Measurements from ENCODE around the gene DIS3. TPM values are rescaled to one million over a fixed set of nuclear protein-coding genes. Genes with fewer than 3 reads are reported as not detected.

DIS3 gene
- total and polyA plus RNA-seq, 2 of the 13 experiments (the other 11 are each of a cell fraction or from before 2014, with no cell fraction given) = 13.2 to 35.0 TPM

- TF ChIP-seq SYNCRIP (IDR thresholded peaks at IDR 0.05; ENCODE audit: insufficient read depth, low read depth, low read length) (no peak), ZNF547 (CRISPR knock-in tag; IDR thresholded peaks at IDR 0.05) (no peak), SATB2 (CRISPR knock-in tag; IDR thresholded peaks at IDR 0.05) (no peak), ATF1 (CRISPR knock-in tag; IDR thresholded peaks at IDR 0.05) (no peak), IKZF1 (IDR thresholded peaks at IDR 0.05) (no peak), TP53 (CRISPR knock-in tag; conservative IDR thresholded peaks at IDR 0.05) (no peak), CEBPB (IDR thresholded peaks at IDR 0.05; ENCODE audit: borderline replicate concordance, low read depth, low read length) (peak; percentile 78), RFX1 (IDR thresholded peaks at IDR 0.05) (no peak), ZNF24 (IDR thresholded peaks at IDR 0.05) (no peak), MAFF (IDR thresholded peaks at IDR 0.05; ENCODE audit: low read depth, low read length) (no peak), ZNF3 (CRISPR knock-in tag; IDR thresholded peaks at IDR 0.05) (peak; percentile 98), JUNB (CRISPR knock-in tag; IDR thresholded peaks at IDR 0.05; ENCODE audit: borderline replicate concordance) (no peak), ZNF550 (CRISPR knock-in tag; IDR thresholded peaks at IDR 0.05; ENCODE audit: borderline replicate concordance) (no peak), ZFP91 (CRISPR knock-in tag; IDR thresholded peaks at IDR 0.05; ENCODE audit: borderline replicate concordance) (no peak), XRCC5 (optimal IDR thresholded peaks at IDR 0.05; ENCODE audit: low read length) (no peak), NAIF1 (CRISPR knock-in tag; IDR thresholded peaks at IDR 0.05; ENCODE audit: borderline replicate concordance) (no peak), ZFP36 (IDR thresholded peaks at IDR 0.05; ENCODE audit: borderline replicate concordance, low read depth, low read length, partially characterized antibody) (no peak), ZNF557 (CRISPR knock-in tag; IDR thresholded peaks at IDR 0.05) (no peak), ZSCAN21 (CRISPR knock-in tag; IDR thresholded peaks at IDR 0.05; ENCODE audit: borderline replicate concordance) (no peak), ZFX (CRISPR knock-in tag; IDR thresholded peaks at IDR 0.05; ENCODE audit: low read depth) (no peak), ZNF687 (CRISPR knock-in tag; IDR thresholded peaks at IDR 0.05) (no peak), ZNF230 (CRISPR knock-in tag; IDR thresholded peaks at IDR 0.05) (no peak), SKIL (CRISPR knock-in tag; IDR thresholded peaks at IDR 0.05; ENCODE audit: borderline replicate concordance) (no peak)
- TF ChIP-seq, protein P1, sequence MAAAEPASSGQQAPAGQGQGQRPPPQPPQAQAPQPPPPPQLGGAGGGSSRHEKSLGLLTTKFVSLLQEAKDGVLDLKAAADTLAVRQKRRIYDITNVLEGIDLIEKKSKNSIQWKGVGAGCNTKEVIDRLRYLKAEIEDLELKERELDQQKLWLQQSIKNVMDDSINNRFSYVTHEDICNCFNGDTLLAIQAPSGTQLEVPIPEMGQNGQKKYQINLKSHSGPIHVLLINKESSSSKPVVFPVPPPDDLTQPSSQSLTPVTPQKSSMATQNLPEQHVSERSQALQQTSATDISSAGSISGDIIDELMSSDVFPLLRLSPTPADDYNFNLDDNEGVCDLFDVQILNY (CRISPR knock-in tag; conservative IDR thresholded peaks at IDR 0.05) = no peak
These were observed 10.9 kb upstream of the DIS3 start (continued) for GRCh38 chr13:72792640-72793039.

All from HepG2 (cell line).